GM13977 (cell line): Measurements from ENCODE around the gene SLC9A9.

ENCODE experiments used
- DNase-seq: peaks from one replicate; pipeline ENCODE4 v3.0.0; 2012; ENCODE audit warnings: low spot score
- CTCF ChIP-seq: IDR thresholded peaks from 2 replicates; pipeline ENCODE4 v1.5.1; 2012; ENCODE audit warnings: mild to moderate bottlenecking, control low read depth; ENCODE audit not compliant: insufficient read depth; ENCODE audit errors: extremely low read depth, missing control alignments
- in situ Hi-C: fragments of 300-500 bp; cut with MboI; formaldehyde crosslinking; loops from one replicate; pipeline ENCODE4 v1.12.0; 2022; ENCODE audit warnings: low sequenced_read_pairs, low pct_unique_long_range_greater_than_20kb, mixed read lengths, inconsistent platforms; ENCODE audit not compliant: unreplicated experiment

The SLC9A9 gene

GRCh38 chr3:143848704-143849103 lies 436 bp upstream of the SLC9A9 start:
- no peak for DNase-seq
- in situ Hi-C loops = no loop called here

GRCh38 chr3:143843587-143843986 lies 4.7 kb downstream of the SLC9A9 start:
- DNase-seq = no peak
- in situ Hi-C loops = no loop called here
- no peak for TF ChIP-seq CTCF

More at GRCh38 chr3:143848704-143849103, 436 bp upstream of the SLC9A9 start:
- no peak for TF ChIP-seq CTCF

GRCh38 chr3:143840636-143841035 lies 7.6 kb downstream of the SLC9A9 start:
- no peak for DNase-seq
- no peak for TF ChIP-seq CTCF
- in situ Hi-C loops = no loop called here

GRCh38 chr3:143839980-143840379 lies 8.3 kb downstream of the SLC9A9 start:
- DNase-seq = no peak
- no peak for TF ChIP-seq CTCF
- in situ Hi-C loops = no loop called here

- TF ChIP-seq CTCF = no peak
- no peak for DNase-seq
- in situ Hi-C loops = no loop called here
Measured at GRCh38 chr3:143837076-143837475, 11.2 kb downstream of the SLC9A9 start.

- in situ Hi-C loops = no loop called here
- TF ChIP-seq CTCF = no peak
- DNase-seq = no peak
Measured at GRCh38 chr3:143835312-143835711, 13.0 kb downstream of the SLC9A9 start.

GRCh38 chr3:143832433-143832832 lies 15.8 kb downstream of the SLC9A9 start:
- in situ Hi-C loops = no loop called here
- DNase-seq = no peak
- TF ChIP-seq CTCF = no peak
